ENCODE measurements around the gene ADARB2.

Gene ADARB2

GRCh38 chr10:1560535-1561192, 176.7 kb downstream of the ADARB2 start:
- no peak for DNase-seq

- DNase-seq, result no peak
Observed at GRCh38 chr10:1559761-1560160, 177.6 kb downstream of the ADARB2 start.

GRCh38 chr10:1559311-1559710, 178.0 kb downstream of the ADARB2 start:
- no peak for DNase-seq

- DNase-seq, result no peak
Observed at GRCh38 chr10:1558906-1559305, 178.4 kb downstream of the ADARB2 start.

GRCh38 chr10:1557081-1557480, 180.2 kb downstream of the ADARB2 start:
- no peak for DNase-seq

- no peak for DNase-seq
Observed at GRCh38 chr10:1556496-1556895, 180.8 kb downstream of the ADARB2 start.

GRCh38 chr10:1553951-1554350, 183.4 kb downstream of the ADARB2 start:
- no peak for DNase-seq

GRCh38 chr10:1552881-1553670, 184.2 kb downstream of the ADARB2 start:
- no peak for DNase-seq

- DNase-seq, result no peak
Observed at GRCh38 chr10:1552406-1552805, 184.9 kb downstream of the ADARB2 start.

- no peak for DNase-seq
Observed at GRCh38 chr10:1551636-1552338, 185.5 kb downstream of the ADARB2 start.

- no peak for DNase-seq
Observed at GRCh38 chr10:1550616-1551015, 186.7 kb downstream of the ADARB2 start.

- no peak for DNase-seq
Observed at GRCh38 chr10:1550291-1550595, 187.1 kb downstream of the ADARB2 start.

- no peak for DNase-seq
Observed at GRCh38 chr10:1549591-1550290, 187.6 kb downstream of the ADARB2 start.

- no peak for DNase-seq
Observed at GRCh38 chr10:1548596-1548995, 188.7 kb downstream of the ADARB2 start.

GRCh38 chr10:1548146-1548545, 189.2 kb downstream of the ADARB2 start:
- no peak for DNase-seq

- no peak for DNase-seq
Observed at GRCh38 chr10:1546431-1547110, 190.8 kb downstream of the ADARB2 start.

GRCh38 chr10:1545524-1545923, 191.8 kb downstream of the ADARB2 start:
- DNase-seq, result no peak

- DNase-seq, result no peak
Observed at GRCh38 chr10:1544929-1545328, 192.4 kb downstream of the ADARB2 start.

GRCh38 chr10:1544209-1544673, 193.1 kb downstream of the ADARB2 start:
- no peak for DNase-seq

GRCh38 chr10:1543596-1543995, 193.7 kb downstream of the ADARB2 start:
- no peak for DNase-seq

GRCh38 chr10:1542941-1543340, 194.4 kb downstream of the ADARB2 start:
- no peak for DNase-seq

- no peak for DNase-seq
Observed at GRCh38 chr10:1540144-1540543, 197.2 kb downstream of the ADARB2 start.

GRCh38 chr10:1539216-1539615, 198.1 kb downstream of the ADARB2 start:
- DNase-seq, result no peak

Data from suppressor macrophage treated with lipopolysaccharide for 1 hour (primary cell).